Left ventricle myocardium inferior (tissue), 1 donor: ENCODE data around the gene CSNK2B. TPM values are rescaled to one million over a fixed set of nuclear protein-coding genes. Genes with fewer than 3 reads are reported as not detected.

Experiments
- DNase-seq: peaks from one replicate; pipeline ENCODE4 v3.0.0-alpha.2; 2020
- H3K27ac ChIP-seq: fragments of 200-600 bp; replicated peaks from 2 replicates; pipeline ENCODE4 v1.8.0; 2021
- H3K27me3 ChIP-seq: fragments of 200-600 bp; 2 replicates; pipeline ENCODE4 v1.8.0; 2021; ENCODE audit warnings: low read depth
- H3K36me3 ChIP-seq: fragments of 200-600 bp; 2 replicates; pipeline ENCODE4 v1.8.0; 2021
- H3K4me1 ChIP-seq: fragments of 200-600 bp; 2 replicates; pipeline ENCODE4 v1.8.0; 2021
- H3K4me3 ChIP-seq: fragments of 200-600 bp; 2 replicates; pipeline ENCODE4 v1.8.0; 2021; ENCODE audit warnings: mild to moderate bottlenecking, moderate library complexity
- H3K9me3 ChIP-seq: fragments of 200-600 bp; replicated peaks from 2 replicates; pipeline ENCODE4 v1.8.0; 2021
- CTCF ChIP-seq: fragments of 200-600 bp; IDR thresholded peaks from 2 replicates; pipeline ENCODE4 v1.8.0; 2021; ENCODE audit warnings: antibody characterized with exemption, mild to moderate bottlenecking, borderline replicate concordance
- intact Hi-C: fragments of 100-400 bp; cut with micrococcal nuclease; formaldehyde crosslinking; loops from one replicate; pipeline ENCODE4 v1.11.0; 2022
- total RNA-seq: library from RNA; stranded (reverse); fragmentation: NEBNext Ultra II Directional; extraction: Animal tissue kit (Norgen Biotek cat#: 25700); gene quantifications from one replicate; pipeline ENCODE4 v1.2.1, GENCODE V29; 2021
- donor health status: DM: no; HTN: yes; CAD: no; lungs with severe emphysema.

The CSNK2B gene
- total RNA-seq, 1 donor from 2014 or later = 105 TPM

- Histone ChIP-seq H3K27me3 (no peaks in the 10 kb centered on the region), H3K4me1 (peaks cover 18% of the 10 kb centered on the region), H3K4me3 (no peak overlapping the region), H3K9me3 (no peaks in the 10 kb centered on the region), H3K36me3 (peaks cover 21% of the 10 kb centered on the region), H3K27ac (no peak overlapping the region)
- intact Hi-C loops = no loop called here
- no peak for TF ChIP-seq CTCF
- DNase-seq = no peak
Measured at GRCh38 chr6:31676904-31677303, 11.0 kb downstream of the CSNK2B start.

DNA sequence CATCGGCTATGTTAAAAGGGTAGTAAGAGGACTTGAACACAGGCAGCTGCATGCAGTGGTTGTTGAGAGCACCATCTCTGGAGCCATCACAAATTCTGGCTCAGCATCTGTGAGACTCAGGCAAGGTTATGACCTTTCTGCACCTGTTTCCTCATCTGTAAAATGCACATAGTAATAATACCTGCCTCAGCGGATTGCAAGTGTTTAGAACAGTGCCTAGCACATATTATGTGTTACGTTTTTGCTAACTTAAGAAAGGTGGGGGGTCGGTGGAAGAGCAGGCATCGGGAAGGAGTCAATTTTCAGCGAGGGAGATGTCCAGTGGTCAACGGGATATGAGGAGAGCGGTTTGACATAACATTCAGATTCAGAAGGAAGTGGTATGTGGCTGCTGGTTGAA, 12.1 kb downstream of the CSNK2B start:
- H3K36me3 ChIP-seq = peaks cover 10% of the 10 kb centered on the region
- no peaks in the 10 kb centered on the region for H3K27me3 ChIP-seq
- H3K27ac ChIP-seq = no peak overlapping the region
- DNase-seq = no peak
- TF ChIP-seq CTCF = no peak
- H3K9me3 ChIP-seq = no peaks in the 10 kb centered on the region
- H3K4me3 ChIP-seq = no peak overlapping the region
- intact Hi-C loops = no loop called here
- H3K4me1 ChIP-seq = peaks cover 23% of the 10 kb centered on the region

- Histone ChIP-seq H3K27ac (peak within 1 kb of the TSS; percentile 72), H3K4me1 (peaks cover 27% of the 10 kb centered on the region), H3K9me3 (no peaks in the 10 kb centered on the region), H3K27me3 (no peaks in the 10 kb centered on the region), H3K36me3 (peaks cover 7% of the 10 kb centered on the region), H3K4me3 (peak within 1 kb of the TSS; percentile 74)
- intact Hi-C loops = no loop called here
- peak; percentile 81 for TF ChIP-seq CTCF
- peak; percentile 77 for DNase-seq
Measured at GRCh38 chr6:31680226-31681134, 14.6 kb downstream of the CSNK2B start, which contains the start of gene LY6G5C. TSS of gene LY6G5C (minus strand) at chr6:31681067. CDS start at chr6:31680373, 694 bp downstream.

GRCh38 chr6:31681135-31681671, 15.3 kb downstream of the CSNK2B start:
- Histone ChIP-seq H3K27ac (peak overlapping the region; percentile 72), H3K4me1 (peaks cover 27% of the 10 kb centered on the region), H3K27me3 (no peaks in the 10 kb centered on the region), H3K9me3 (no peaks in the 10 kb centered on the region), H3K4me3 (peak overlapping the region; percentile 74), H3K36me3 (peaks cover 9% of the 10 kb centered on the region)
- DNase-seq = peak; percentile 38
- peak; percentile 19 for TF ChIP-seq CTCF
- intact Hi-C loops = no loop called here

DNA sequence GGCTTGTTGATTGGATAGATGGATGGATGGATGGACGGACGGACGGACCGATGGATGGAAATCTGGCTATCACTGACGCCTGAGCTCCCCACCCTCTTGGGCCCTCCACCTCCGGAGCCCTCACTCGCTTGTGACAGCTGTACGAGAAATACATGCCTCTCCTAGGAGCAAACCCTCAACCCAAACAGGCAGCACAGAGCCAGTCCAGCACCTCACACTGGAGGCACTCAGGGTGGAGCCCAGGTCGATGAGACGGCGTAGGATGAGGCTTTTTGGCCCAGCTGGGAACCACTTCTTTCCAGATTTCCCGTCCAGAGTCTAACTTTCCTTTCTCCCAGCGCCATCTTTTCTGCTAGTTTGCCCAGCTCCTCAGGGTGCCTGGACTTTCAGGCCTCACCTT, 17.7 kb downstream of the CSNK2B start:
- Histone ChIP-seq H3K4me1 (peaks cover 27% of the 10 kb centered on the region), H3K27ac (no peak overlapping the region)
- intact Hi-C loops = no loop called here

More for the DNA sequence above, 17.7 kb downstream of the CSNK2B start:
- no peaks in the 10 kb centered on the region for H3K9me3 ChIP-seq
- no peak for DNase-seq
- TF ChIP-seq CTCF = no peak
- no peaks in the 10 kb centered on the region for H3K27me3 ChIP-seq
- no peak overlapping the region for H3K4me3 ChIP-seq
- H3K36me3 ChIP-seq = peaks cover 33% of the 10 kb centered on the region
